HG03159 (cell line): Measurements from ENCODE around the gene BIK.
"Not testable (repeated sequence)": the region's sequence is repeated elsewhere in the genome, so short reads cannot be mapped to it uniquely, and the experiment has no call there.

Source experiments
- ATAC-seq: cut with Tn5 transposase; IDR thresholded peaks from one replicate; pipeline ENCODE4 v1.9.1; 2021; ENCODE audit warnings: mild to moderate bottlenecking, moderate library complexity; ENCODE audit not compliant: unreplicated experiment

Gene BIK

GRCh38 chr22:43104056-43104625, 6.4 kb upstream of the BIK start:
- ATAC-seq, result not testable (repeated sequence)

DNA sequence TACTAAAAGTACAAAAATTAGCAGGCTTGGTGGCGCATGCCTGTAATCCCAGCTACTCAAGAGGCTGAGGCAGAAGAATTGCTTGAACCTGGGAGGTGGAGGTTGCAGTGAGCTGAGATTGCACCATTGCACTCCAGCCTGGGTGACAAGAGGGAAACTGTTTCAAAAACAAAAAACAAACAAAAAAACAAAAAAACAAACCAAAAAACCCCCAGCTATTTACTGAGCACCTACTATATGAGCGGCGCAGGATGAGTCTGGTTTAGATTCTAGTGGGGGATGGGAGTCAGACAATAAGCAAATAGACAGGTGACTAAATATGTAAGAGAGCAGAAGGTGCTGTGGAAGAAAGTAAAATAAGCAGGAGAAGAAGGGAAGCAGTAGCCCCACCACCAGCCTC, 5.6 kb upstream of the BIK start:
- ATAC-seq, result not testable (repeated sequence)

- no peak for ATAC-seq
Measured at GRCh38 chr22:43106302-43106701, 4.2 kb upstream of the BIK start.

DNA sequence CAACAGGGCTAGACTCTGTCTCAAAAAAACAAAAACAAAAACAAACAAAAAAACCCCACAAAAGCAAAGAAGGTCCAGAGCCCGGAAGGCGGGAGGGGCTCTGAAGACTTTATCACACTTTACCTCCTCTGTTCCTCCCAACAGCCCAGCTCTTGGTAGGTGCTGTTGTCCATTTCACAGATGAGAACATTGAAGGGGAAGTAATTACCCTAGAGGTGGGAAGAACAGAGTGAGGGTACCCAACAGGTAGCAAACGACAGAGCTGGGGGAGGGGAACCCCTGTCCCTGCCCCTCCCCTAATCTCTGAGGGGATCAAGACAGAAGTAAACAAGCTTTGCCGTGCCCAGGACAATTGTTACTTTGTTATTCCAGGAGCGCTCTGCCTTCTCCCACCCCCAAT, 1.0 kb upstream of the BIK start:
- no peak for ATAC-seq

GRCh38 chr22:43109921-43110443, 568 bp upstream of the BIK start:
- ATAC-seq, result no peak

GRCh38 chr22:43110927-43111623, 525 bp downstream of the BIK start:
- ATAC-seq, result peak; percentile 47

DNA sequence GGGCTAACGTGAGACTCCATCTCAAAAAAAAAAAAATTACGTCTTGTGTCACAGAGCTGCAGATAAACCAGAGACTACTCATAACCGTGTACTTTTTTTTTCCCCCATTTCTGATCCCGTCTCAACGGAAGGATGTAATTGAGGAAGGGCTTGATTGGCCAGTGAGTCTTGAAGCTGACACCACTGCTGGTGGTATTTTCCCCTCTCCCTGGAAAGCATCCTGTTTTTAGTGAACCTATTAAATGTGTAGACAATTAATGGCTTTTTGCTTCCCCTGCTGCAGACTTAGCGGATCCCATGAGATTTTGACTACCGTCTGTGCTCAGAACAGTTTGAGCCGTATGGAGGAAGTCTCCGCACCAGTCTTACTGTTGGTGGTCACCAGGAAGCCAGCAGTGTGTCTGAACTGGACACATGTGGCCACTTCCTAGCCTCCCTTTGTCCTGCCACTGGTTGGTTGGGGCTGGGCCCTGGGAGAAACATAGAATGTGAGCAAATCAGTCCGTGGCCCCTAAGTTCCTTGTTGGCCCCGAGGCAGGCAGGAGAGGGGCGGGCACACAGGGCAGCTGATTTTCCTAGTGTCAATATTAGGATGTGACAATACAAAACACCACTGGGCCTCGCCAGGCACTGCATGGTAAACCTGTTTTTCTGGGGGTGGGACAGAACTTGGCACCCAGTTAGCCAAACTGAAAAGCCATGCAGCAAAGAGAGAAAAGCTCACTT, 3.1 kb downstream of the BIK start:
- ATAC-seq, result no peak

GRCh38 chr22:43114958-43115357, 4.4 kb downstream of the BIK start:
- ATAC-seq, result no peak

DNA sequence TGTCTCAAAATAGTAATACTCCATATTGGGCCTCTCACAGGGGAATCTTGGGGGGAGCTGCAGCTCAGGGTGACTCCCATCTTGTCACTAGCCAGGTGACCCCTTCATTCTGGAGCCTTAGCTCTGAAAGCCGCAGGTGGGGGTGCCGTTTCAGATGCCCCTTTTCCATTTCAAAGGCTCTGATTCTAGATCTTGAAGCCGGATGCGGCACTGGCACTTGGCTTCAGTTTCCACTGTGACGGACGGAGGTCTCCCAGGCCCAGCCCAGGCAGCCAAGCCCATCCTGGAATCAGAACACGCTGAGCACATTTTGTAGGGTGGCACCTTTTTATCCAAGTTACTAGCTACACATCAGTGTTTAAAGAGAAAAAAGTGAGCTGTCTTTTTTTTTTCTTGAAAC, 6.4 kb downstream of the BIK start:
- ATAC-seq, result no peak

DNA sequence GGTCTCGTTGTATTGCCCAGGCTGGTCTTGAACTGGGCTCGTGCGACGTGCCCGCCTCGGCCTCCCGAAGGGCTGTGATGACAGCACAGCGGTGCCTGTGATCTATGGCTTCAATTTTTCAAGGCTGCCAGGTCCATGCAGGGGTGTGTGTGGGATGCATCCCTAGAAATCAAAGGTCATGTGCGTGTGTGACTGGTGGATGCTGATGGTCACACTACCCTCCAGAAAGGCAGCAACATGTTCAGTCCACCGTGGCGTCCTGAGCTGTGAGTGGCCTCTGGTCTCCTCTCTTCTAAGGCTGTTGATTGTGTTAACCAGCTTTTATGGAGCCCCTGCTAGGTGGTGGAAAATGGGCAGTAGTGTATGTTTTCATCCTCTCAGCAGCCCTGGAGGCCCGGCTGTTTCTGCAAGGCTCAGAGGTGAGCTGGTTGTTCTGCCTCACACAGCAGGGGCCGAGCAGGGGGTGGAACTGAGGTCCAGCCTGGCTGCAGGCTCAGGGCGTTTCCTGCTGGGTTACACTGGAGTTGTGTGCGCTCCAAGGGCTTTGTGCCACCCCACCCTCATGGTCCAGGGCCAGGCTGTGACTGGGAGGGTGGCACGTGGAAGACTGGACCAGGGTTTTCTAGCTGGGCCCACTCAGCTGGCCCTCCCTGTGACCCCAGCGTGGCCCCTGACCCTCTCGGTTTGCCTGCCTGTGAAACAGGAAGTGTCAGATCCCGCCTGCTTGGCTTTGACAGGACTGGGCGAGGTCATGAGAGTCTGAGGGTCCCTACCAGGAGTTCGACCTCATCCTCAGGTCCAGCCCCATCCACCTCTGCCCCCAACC, 7.7 kb downstream of the BIK start:
- ATAC-seq, result no peak

- ATAC-seq, result no peak
Measured at GRCh38 chr22:43118953-43119458, 8.5 kb downstream of the BIK start.

DNA sequence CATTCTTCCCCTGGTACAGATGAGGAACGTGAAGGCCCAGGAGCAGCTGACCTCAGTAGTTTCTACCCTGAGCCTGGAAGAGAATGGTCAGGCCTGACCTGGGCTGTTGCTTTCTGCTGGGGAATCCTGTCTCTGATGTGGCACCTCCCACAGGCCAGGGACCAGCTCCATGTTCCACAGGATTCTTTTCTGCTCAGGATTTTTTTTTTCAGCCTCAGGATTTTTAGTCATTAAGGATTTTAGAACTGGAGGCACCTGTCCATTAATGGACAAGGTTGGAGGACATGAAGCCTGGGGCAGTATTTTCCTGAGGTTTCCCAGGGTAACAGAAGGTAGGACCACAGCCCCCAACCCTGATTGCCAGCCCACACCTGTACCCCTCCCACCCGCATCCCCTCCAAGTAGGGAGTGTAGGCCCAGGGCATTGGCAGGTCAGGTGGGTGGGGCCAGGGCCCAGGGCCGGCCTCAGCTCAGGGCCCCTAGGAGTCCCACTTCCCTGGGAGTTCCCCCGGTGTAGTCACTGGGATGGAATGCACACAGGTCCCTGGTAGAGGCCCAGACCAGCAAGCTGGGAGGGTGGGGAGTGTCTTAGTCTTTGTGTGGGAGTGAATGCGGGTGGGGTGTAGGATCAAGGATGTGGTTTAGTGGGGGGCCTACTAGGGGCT, 16.1 kb downstream of the BIK start:
- ATAC-seq, result no peak

DNA sequence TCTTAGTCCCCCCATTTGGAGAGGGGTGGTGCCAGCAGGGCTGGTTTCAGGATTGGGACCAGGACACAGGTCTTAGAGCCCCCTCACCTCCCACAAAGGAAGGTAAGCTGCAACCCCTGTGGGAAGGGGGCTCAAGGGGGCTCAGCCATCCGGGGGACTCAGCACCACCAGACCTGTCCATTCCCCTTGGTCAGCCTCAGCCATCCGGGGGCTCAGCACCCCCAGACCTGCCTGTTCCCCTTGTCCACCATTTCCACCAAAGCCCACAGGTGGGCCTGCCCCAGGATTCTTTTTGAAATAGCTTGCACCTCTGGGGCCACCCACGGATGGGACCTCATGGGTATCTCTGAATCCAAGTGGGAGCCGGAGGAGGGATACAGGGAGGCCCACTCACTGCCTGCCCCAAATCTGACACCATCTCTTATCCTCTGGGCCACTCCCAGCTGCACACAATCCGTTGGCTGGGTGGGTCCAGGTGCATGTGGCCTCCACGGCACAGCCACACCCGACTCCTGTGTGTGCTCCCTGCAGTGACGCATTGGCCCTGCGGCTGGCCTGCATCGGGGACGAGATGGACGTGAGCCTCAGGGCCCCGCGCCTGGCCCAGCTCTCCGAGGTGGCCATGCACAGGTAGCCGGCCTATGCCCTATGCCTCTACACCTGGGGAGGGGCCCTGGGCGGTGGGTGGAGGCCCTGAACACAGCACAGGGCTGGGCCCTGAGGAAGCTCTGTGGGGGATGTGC, 16.8 kb downstream of the BIK start:
- ATAC-seq, result no peak

GRCh38 chr22:43128116-43128515, 17.6 kb downstream of the BIK start:
- ATAC-seq, result no peak

DNA sequence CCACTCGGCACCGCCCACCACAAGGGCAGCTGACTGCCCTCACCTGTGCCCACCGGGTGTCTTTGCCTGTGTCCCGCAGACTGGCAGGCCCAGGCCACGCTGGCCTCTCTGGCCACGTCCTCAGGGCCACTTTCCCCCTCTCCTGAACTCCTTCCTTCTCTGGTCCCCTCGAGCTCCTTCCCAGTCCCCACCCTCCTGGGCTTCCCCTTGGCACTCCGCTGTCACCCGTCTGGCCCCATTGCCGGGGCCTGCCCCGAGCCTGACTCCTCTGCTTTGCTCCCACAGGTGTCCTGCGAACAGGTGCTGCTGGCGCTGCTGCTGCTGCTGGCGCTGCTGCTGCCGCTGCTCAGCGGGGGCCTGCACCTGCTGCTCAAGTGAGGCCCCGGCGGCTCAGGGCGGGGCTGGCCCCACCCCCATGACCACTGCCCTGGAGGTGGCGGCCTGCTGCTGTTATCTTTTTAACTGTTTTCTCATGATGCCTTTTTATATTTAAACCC, 18.4 kb downstream of the BIK start:
- no peak for ATAC-seq

DNA sequence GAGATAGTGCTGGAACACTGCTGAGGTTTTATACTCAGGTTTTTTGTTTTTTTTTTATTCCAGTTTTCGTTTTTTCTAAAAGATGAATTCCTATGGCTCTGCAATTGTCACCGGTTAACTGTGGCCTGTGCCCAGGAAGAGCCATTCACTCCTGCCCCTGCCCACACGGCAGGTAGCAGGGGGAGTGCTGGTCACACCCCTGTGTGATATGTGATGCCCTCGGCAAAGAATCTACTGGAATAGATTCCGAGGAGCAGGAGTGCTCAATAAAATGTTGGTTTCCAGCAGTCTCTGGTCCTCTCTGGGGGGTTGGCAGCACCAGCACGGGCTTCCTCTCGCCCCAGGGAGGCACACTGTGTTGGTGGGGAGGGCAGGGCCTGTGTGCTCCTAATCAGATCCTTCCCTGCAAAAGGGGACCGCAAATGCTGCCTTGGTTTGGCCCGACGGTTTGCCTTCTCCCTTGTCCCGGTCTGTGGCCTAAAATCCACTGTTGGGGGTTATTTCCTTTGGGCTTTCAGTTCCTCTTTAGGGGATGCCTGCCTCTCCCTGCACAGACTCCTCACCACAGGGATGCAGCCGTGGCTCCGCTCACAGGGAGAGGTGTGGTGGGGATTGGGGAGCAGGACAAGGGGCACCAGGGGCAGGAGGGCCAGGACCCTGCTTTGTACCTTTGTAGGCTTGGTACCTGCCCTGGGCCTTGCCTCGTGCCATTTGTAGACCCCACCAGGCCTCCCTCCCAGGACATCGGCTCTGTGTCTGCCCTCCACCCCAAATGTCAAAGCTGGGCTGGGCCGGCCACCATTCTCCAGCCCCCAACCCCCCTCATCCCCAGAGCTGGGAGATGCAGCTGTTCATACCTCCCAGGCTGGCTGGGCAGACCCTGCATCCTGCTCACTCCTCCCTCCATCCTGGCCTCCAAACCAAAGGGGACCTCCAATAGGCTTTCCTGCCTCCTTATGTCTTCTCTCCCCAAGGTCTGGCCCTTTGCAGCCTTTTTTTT, 19.2 kb downstream of the BIK start:
- no peak for ATAC-seq

- ATAC-seq, result no peak
Measured at GRCh38 chr22:43131773-43132501, 21.4 kb downstream of the BIK start.

DNA sequence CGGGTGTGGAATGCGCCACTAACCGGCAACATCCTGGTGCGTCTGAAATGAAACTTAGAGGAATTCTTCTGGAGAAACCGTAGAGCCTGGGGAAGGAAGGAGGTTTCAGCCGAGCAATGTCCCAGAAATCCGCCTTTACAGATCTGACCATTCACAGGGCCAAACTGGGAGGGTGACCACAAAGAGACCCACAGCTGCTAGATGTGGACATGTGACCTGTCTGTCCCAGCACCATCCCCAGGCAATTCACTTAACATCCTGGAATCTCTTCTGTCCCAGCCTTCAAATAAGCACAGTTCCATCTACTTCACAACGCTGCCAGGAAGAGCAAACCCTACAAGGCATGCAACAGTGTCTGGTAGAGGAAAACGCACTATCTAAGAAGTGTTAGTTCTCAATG, 22.9 kb downstream of the BIK start:
- ATAC-seq, result no peak
